WI38 (cell line): ENCODE results near the gene LENG1.
A peak's percentile ranks its signal among the peaks of the same experiment; 100 is the strongest.

Source experiments
- H3K4me3 ChIP-seq: 2 replicates; pipeline ENCODE4 v1.5.1; 2011; ENCODE audit warnings: low read depth, mild to moderate bottlenecking, control low read depth, low read length
- TF ChIP-seq, protein P1 (sequence below): IDR thresholded peaks from 2 replicates; pipeline ENCODE4 v1.5.1; 2012; ENCODE audit warnings: low read depth, mild to moderate bottlenecking, control low read depth, low read length

LENG1 gene

DNA sequence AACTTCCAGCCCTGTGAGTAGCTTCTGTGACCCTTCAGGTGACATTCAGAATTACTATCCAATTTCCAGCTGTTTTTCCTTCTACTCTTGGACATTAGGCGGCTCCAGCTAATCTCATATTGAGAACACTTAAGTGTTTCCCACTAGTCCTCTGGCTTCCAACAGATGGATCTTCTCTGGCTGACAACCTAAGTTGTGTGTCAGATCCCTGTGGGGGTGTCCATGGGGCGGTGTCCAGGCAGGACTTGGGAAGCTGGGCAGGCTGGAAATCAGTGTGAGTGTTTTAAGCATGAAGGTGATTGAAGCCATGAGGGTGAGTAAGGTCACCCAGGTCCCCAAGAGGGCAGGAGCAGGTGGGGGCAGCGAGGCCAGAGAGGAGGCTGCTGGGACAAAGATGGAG lies 11.8 kb downstream of the LENG1 start:
- no peak overlapping the region for H3K4me3 ChIP-seq
- TF ChIP-seq, protein P1, sequence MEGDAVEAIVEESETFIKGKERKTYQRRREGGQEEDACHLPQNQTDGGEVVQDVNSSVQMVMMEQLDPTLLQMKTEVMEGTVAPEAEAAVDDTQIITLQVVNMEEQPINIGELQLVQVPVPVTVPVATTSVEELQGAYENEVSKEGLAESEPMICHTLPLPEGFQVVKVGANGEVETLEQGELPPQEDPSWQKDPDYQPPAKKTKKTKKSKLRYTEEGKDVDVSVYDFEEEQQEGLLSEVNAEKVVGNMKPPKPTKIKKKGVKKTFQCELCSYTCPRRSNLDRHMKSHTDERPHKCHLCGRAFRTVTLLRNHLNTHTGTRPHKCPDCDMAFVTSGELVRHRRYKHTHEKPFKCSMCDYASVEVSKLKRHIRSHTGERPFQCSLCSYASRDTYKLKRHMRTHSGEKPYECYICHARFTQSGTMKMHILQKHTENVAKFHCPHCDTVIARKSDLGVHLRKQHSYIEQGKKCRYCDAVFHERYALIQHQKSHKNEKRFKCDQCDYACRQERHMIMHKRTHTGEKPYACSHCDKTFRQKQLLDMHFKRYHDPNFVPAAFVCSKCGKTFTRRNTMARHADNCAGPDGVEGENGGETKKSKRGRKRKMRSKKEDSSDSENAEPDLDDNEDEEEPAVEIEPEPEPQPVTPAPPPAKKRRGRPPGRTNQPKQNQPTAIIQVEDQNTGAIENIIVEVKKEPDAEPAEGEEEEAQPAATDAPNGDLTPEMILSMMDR, result no peak

DNA sequence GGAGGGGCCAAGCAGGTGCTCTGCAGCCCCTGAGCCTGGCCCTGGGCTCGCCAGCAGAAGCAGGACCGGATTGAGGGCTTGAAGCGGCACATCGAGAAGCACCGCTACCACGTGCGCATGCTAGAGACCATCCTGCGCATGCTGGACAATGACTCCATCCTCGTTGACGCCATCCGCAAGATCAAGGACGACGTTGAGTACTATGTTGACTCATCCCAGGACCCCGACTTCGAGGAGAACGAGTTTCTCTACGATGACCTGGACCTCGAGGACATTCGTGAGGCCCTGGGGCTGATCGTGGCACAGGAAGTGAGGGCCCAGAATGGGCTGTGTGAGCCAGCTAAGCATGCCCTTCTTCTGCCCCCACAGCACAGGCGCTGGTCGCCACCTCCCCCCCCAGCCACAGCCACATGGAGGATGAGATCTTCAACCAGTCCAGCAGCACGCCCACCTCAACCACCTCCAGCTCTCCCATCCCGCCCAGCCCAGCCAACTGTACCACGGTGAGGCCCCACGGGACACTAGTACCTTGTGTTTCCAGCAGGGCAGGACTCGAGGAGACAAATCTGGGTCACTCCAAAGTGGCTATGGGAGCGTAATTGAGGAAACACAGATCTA lies 13.9 kb downstream of the LENG1 start:
- no peak overlapping the region for H3K4me3 ChIP-seq
- TF ChIP-seq, protein P1, result no peak

DNA sequence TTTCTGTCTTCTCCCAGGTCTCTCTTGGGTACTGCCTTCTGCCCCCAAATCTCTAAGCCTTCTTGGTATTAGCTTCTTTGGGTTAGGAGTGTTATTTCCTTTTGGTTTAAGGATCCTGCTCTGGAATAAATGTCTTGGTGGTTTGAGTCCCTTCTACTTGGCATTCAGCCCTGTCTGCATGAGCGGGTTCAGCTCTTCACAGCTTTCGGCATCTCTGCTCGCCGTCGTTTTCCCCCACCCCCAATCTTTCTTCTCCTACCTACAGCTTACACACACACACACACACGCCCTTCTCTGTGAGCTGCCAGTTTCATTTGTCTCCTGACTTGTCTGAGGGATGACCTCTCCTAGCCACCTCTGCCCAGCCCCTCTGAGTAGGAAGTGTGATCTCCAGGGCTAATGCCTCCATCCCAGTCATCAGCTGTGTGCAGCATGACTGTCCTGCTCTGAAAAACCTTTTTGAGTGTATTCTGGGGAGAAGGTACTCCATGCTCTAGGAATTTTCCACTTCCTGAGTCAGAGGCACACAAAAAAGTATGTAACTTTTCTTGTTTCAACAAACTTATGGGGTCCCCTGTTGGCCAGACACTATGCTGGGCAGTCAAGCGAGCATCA lies 17.2 kb downstream of the LENG1 start:
- no peak overlapping the region for H3K4me3 ChIP-seq
- TF ChIP-seq, protein P1, result no peak

DNA sequence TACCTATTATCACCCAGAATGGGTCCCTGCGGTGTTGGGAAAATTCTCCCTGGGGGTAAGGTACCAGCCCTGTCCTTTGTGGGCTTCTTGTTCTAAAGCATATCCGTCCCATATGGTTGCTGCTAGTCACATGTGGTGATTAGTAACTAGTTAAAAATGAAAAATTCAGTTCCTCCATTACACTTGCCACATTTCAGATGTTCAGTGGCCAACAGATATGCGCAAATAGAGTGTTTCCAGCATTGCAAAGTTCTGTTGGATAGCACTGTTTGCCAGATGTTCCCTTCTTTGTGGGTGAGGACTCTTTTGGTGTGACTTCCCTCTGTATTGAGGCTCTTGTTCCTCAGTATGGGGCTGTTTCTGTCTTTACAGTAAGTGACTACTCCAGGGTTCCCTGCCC lies 18.2 kb downstream of the LENG1 start:
- H3K4me3 ChIP-seq, result no peak overlapping the region
- TF ChIP-seq, protein P1, result no peak

DNA sequence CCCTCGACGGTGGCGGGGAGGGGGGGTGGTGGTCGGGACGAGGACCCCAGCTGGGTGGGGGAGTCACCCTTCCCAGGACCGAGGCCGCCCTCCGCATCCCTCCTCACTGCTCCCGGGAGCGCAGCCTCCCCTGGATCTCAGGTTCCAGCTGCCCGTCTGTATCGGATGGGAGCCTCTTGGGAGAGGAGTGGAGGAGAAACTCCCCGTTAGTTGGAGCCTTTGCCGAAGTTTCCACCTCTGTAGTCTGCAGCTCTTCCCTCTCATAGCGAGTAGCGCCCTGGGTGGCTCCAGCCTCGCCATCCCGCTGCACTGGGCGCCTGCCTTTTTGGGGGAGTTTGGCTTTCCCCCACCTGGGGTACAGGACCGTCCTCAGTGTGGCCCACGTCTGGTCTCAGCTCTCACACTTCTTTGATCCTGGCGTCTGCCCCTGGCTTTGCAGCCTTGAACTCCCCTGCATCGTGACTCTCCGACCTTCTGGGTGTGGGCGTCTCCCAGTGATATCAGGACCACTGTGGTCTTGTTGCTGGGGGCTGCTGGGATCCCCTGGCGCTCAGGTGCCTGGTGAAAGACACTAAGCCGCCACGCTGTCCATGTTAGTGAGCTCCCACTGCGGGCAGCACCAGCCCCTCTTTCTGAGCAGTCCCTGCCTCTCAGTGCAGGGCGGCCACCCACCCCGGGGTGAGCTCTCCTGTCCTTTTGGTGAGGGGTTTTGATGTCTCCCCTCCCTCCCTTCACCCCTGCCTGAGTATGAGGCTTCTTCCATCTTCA lies 20.8 kb downstream of the LENG1 start:
- TF ChIP-seq, protein P1, result no peak
- peak overlapping the region; percentile 81 for H3K4me3 ChIP-seq

DNA sequence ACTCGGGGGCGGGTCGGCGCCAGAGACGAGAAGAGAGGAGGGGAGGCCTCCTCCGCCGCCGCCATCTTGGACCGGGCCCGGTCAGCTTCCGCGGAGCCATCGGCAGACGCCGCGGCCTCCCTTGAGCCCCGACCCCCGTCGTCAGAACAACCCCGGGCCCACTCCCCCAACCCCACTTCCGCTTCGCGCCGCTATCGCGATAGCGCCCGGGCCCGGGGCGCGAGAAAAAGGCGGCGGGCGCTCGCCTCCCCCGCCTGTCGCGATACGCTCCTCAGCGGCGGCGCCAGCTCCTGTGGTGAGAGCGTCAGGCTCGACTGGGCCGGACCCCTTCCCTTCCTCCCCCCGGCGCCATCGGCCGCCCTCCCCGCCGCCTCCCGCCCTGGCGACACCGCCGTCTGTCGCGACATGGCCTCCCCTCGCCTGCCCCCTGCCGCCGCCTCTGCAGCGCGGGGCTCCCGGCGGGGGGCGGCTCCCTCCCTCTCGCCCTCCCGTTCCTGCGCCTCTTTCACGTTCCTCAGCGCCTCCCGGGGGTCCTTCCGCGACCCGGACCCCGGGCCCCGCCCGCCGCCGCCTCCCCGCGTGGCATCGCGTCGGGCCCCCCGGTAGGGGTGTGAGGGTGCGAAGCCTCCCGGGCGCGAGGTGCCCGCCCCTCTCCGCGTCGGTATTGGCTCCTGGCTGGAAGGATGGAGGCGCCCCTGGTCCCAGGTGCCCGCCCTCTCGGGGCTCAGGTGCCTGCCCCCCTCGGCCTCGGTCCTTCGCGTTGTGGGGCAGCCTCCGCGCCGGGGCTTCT lies 21.6 kb downstream of the LENG1 start, which contains the start of gene CNOT3:
TSS of gene CNOT3 (plus strand) at position 64 of the 790 bp plus-strand sequence. CDS start 5,217 bp downstream, outside the sequence.
- TF ChIP-seq, protein P1, result 0 out of 2 replicates have a peak, but pooled peaks have one; percentile 4
- peak within 1 kb of the TSS; percentile 81 for H3K4me3 ChIP-seq
